GM21528 (cell line): ENCODE results near the gene CDCA4.

Experiments
- ATAC-seq: cut with Tn5 transposase; IDR thresholded peaks from one replicate; pipeline ENCODE4 v1.9.1; 2021; ENCODE audit warnings: mild to moderate bottlenecking, moderate library complexity; ENCODE audit not compliant: unreplicated experiment, low FRiP score

The CDCA4 gene

GRCh38 chr14:105059035-105059924 is 38.4 kb upstream of the CDCA4 start:
- no peak for ATAC-seq

GRCh38 chr14:105058521-105059034 is 37.7 kb upstream of the CDCA4 start:
- ATAC-seq: no peak

DNA sequence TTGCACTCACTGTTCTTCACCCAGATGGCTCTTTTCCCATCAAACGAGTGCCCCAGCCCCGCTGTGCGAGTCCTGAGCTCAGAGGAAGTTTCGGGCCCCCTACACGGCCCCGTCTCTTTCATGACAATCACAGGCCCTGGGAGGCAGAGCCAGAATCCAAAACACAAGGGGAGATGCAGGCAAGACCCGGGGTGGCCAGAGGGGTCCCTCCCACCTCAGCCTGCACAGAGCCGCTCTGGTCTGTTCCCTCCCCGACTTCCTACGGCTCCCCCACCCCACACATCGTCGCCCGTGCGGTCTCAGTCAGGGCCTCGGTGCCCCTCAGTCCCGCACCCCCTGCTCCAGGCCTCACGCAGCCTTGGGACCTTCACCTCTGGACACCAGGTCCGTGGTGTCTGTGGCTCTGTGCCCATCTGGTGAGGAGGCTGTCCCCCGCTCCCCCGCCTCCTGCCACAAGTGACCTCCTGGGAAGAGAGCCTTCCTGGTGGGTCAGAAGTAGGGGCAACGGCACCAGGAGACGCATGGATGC is 35.5 kb upstream of the CDCA4 start:
- ATAC-seq: no peak

- ATAC-seq: no peak
Measured at GRCh38 chr14:105055736-105056302, 34.9 kb upstream of the CDCA4 start.

DNA sequence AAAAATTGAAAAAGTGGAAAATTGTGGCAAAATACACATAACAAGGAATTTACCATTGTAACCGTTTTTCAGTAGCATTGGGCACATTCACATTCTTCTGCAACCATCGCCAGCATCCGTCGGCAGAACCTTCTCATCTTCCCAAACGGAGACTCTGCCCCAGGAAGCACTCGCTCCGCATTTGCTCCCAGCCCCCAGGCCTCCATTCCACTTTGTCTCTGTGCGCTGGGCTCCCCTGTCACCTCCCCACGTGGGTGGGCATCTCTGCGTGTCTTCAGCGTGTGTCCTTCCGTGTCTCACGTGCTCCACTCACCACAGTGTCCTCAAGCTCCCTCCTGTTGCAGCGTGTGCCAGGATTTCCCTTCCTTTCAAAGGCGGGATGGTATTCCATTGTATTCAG is 34.5 kb upstream of the CDCA4 start:
- ATAC-seq: no peak

DNA sequence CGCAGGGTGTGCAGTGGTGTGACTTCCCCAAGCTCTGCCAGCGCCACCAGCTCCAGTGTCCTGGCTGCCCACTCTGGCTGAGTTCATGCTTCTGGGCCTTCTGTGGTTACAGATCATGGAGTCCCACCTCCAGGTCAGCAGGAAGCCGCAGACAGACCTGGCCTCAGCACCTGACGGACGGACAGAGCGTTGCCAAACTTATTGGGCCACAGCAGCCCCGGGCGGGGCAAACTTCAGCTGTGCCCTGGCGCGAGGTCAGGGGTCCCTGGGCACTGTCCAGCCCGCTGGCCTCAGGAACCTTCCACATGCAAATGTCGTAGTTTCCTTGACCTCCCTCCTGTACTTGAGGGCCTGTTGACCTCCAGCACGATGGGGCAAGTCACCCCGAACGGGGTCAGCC is 33.1 kb upstream of the CDCA4 start:
- ATAC-seq: no peak

DNA sequence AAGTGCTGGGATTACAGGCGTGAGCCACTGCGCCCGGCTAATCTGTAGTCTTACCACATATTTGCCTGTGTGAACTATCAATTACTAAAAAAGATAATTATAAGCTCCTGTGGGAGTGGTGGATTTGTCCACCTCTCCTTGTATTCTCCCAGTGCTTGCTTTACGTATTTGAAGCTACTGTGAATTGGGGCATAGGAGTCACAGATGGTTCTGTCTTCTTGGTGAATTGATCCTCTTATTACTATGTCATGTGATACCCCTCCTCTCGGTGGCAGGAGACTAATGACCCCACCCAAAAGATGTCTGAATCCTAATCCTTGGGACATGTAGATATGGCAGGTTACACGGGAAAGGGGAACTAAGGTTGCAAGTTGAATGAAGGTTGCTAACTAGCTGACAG is 32.5 kb upstream of the CDCA4 start:
- ATAC-seq: no peak

- no peak for ATAC-seq
Measured at GRCh38 chr14:105052110-105052458, 31.2 kb upstream of the CDCA4 start.

DNA sequence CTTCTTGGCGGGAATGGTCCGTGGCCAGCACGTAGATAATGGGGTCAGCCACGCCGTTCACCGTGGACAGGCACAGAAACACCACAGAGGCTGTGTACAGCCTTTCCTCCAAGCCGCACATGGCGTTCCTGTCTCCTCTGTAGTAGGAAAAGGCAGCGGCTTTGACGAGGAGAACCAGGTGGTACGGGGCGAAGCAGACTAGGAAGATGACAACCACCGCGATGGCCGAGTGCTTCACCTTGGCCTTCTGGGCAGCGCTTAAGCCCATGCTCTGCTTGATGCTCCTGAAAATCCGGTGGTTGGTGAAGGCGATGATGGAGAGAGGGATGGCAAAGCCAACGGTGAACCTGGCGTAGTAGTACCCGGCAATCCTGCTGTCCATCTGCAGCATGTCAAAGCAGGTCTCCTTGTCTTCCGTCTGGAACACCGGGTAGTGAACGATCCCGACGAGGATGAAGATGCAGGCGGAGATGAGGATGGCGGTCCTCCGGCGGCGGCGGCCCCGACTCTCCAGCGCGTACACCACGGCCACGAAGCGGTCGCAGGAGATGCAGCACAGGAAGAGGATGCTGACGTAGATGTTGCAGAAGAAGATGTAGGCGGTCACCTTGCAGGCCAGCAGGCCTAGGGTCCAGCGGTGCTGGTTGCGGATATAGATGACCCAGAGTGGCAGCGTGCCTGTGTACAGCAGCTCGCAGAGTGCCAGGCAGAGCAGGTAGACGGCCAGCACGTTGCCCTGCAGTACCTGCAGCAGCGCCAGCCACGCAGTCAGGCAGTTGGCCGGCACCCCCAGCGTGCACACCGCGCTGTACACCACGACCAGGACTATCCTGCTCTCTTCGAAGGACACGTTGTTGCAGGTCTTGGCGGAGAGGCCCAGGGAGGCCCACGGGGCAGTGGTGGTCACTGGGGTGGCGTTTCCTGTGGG is 30.6 kb upstream of the CDCA4 start:
- ATAC-seq: no peak

DNA sequence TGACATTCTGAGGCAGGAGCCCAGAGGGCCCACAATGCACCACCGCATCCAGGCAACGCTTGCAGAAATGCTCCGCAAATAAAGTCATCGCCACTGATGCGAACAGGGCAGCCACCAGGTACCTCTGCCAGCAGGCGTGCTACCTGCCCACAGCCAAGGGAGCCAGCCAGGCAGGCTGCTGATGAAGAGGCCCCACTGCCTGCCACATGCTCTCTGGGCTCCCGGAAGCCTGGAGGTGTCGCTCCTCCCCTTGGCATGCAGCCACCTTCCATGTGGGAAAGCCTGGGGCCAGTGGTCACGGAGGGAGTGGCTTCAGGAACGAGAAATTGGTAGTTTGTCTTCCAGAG is 29.6 kb upstream of the CDCA4 start:
- ATAC-seq: no peak

DNA sequence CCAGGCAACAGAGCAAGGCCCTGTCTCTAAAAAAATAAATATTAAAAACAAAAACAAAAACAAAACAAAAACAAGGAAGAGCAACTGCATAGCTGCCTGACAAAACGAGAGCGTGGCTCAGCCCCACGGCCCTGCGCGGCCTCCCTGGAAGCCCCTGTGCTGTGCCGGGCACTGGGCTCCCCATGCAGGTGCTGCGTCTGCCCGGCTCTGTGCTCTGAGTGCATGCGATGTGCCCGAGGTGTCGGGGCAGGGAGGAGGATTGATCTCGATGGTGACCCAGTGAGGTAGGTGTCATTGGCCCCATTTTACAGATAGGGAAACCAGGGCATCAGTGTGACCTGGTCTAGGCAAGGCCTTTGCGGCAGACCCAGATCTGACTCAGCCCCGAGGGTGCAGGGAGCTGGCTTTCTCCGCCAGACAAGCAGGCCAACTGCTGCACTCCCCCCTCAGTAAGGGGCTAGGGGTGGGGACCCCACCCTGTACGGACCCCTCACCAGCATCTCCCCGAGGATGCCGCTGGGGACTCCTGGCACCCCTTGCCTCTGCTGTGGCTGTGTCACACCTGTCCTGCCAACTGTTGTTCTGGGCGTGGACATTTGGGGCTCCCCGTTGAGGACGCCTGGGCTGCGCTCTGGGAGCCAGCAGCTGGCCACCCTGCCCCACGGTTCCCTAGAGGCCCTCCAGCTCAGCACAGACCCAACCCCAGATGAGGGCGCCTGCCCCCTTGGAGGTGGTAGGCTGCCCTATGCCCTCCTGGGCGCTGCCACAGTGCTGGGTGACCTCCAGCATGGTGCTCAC is 29.1 kb upstream of the CDCA4 start:
- no peak for ATAC-seq

DNA sequence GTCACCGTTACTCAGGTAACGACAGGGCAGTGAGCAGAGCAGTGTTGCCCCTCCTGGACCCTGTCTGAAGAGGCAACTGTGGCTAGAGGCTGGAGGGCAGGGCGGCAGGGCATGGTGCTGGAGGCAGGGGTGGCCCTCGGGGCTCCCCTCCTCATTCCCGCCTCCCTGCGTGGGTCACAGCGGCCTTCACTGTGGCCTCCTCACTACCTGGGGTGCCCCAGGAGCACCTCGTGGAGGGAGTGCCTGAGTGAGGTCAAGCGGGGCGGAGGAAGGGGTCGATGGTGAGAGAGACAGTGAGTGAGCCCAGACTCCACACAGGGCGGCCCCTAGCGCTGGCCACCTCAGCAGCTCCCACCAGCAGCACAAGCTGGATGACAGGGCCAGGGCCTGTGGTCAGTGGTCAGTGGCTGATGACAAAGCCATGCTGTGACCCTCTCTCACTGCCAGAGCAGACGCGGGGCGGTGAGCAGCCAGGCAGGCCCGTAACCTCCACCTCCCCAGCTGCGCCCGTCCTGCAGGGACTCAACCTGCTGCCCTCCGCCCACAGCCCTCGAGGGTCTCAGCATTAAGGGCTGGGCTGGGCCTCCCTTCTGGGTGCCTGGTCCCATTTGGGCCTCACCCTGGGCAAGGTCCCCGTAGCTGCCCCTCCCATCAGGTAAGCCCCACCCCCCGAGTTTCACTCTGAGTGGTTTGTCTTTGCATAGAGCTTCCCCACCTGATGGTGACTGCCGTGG is 26.6 kb upstream of the CDCA4 start:
- no peak for ATAC-seq

DNA sequence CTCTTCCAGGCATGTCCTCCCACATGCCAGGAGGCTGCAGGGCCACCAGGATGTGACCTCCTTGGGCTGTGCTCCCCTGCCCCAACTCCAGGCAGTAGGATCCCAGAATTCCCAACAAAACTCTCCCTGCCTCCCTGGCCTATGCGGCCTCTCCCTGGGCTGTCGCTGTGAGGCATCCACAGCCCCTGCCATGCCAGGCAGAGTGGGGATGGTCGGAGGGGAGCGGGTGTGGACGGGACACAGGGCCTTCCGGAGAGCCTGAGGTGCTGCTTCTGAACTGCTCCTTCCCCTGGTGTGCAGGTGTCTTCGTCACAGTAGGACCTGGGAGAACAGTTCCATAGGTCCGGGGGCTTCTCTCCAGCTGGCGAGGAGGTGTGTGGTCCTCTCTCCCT is 26.0 kb upstream of the CDCA4 start:
- no peak for ATAC-seq

DNA sequence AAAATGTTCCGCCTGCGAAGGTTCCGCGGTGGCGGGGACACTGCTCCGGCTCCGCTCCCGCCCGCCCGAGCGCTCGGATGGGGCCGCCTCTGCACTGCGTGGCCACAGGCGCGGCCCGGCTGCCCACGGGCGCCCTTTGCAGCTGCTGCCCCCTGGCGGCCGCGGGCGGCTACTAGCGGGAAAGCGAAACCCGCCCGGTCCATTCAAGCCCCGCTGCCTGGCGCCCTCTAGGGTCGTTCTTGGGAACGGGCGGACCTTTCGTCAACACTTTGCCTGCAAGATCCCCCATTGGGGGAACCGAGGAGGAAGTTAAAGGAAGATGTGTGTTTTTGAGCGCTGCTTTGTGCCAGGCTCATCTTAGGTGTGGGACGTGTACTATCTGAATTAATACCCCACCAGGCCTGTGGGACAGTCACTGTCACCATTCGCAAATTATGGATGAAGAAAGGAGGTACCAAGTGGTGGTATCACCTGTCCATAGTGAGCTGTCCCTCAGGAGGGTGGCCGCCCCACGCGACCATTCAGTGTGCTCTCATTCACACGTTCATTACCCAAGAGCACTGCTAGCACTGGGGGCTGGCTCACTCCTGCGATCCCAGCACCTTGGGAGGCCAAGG is 24.9 kb upstream of the CDCA4 start:
- no peak for ATAC-seq

GRCh38 chr14:105043641-105044040 is 22.8 kb upstream of the CDCA4 start:
- no peak for ATAC-seq

DNA sequence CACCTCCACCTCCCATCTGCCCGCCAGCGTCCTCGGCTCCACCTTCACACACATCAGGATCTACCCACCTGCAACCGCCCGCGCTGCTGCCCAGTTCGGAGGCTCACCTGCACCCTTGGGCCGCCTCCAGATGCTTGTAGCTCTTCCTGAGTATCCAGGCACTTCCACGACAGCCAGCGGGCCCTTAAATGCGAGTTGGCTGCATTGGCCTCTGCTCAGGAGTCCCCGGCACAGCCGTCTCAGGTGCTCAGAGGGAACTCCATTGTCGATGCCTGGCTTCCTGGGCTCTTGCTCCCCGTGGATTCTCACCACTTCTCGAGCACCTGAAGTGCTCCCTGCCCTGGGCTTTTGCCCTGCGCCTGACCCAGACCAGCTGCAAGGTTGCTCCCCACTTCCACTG is 21.9 kb upstream of the CDCA4 start:
- ATAC-seq: no peak

DNA sequence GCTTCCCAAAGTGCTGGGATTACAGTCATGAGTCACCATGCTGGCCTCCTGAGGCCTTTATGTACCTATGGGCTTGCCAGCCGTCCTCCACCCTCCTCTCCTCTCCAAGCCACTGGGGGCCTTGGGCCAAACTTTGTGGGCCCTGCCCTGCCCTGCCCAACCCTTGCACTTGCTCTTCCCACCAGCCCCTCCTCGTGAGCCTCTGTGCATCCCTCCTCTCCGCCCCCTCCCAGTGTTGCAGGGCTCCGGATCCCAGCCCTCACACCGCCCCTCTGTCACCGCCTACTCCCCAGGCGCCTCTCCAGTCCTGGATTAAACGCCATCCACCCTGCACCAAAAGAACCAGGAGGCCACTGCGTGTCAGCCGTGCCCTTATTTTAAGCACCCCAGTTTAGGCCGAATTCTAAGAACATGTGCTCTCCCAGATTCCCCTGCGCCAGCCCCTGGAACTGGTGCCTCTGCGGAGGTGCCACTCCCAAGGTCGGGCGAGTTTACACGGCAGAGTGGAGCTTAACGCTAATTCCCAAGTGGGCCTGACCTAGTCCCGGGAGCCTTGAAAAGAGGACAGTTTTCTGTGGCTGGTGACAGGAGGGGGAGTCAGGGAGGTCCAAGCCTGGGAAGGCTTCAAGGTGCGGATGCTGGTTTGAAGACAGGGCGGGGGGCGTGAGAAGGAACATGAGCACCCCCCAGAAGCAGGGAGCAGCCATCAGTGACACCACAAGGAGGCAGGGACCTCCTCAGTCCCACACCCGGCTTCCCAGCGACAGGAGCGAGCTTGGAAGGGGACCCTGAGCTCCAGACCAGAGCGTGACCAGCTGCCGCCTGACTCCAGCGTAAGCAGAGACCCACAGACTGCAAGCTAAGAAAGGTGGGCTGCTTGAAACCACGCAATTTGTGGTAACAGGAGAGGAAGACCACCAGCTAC is 21.2 kb upstream of the CDCA4 start:
- ATAC-seq: no peak
